OCI-LY3 (cell line): ENCODE measurements around the gene TAMALIN.

Experiments used
- H2AFZ ChIP-seq: fragments of 200-600, 300-600 bp; shearing (Covaris generic); 2 replicates; pipeline ENCODE4 v1.6.0; 2014; ENCODE audit warnings: antibody characterized with exemption, low read depth, low read length
- H3K27ac ChIP-seq: fragments of 200-600, 300-600 bp; sonication (generic); 2 replicates; pipeline ENCODE4 v1.5.1; 2014; ENCODE audit warnings: mild to moderate bottlenecking, low read length, moderate library complexity, mixed read lengths
- H3K27me3 ChIP-seq: fragments of 200-600, 300-600 bp; sonication (generic); 2 replicates; pipeline ENCODE4 v1.6.1; 2014; ENCODE audit warnings: low read depth, low read length, mixed read lengths
- H3K36me3 ChIP-seq: fragments of 200-600, 300-600 bp; sonication (generic); replicated peaks from 2 replicates; pipeline ENCODE3; 2014; ENCODE audit warnings: low read depth, low read length, mixed read lengths
- H3K4me1 ChIP-seq: fragments of 300-600, 200-600 bp; sonication (generic); 2 replicates; pipeline ENCODE4 v1.6.1; 2014; ENCODE audit warnings: low read length, mixed read lengths
- H3K4me2 ChIP-seq: fragments of 200-600, 300-600 bp; sonication (generic); 2 replicates; pipeline ENCODE4 v1.6.1; 2014; ENCODE audit warnings: low read length, mixed read lengths
- H3K4me3 ChIP-seq: fragments of 300-600, 200-600 bp; sonication (generic); 2 replicates; pipeline ENCODE4 v1.5.1; 2014; ENCODE audit warnings: antibody characterized with exemption, mild to moderate bottlenecking, low read length, moderate library complexity
- H3K79me2 ChIP-seq: fragments of 300-600, 200-600 bp; shearing (Covaris generic); 2 replicates; pipeline ENCODE4 v1.6.1; 2014; ENCODE audit warnings: mild to moderate bottlenecking, low read length, mixed read lengths
- H3K9ac ChIP-seq: fragments of 300-600, 200-600 bp; shearing (Covaris generic); 2 replicates; pipeline ENCODE4 v1.6.0; 2014; ENCODE audit warnings: mild to moderate bottlenecking, low read length, moderate library complexity
- H3K9me3 ChIP-seq: fragments of 200-600, 300-600 bp; shearing (Covaris generic); 2 replicates; pipeline ENCODE4 v1.6.1; 2014; ENCODE audit warnings: low read length, mixed read lengths; ENCODE audit not compliant: insufficient read depth
- H4K20me1 ChIP-seq: fragments of 200-600, 300-600 bp; sonication (generic); 2 replicates; pipeline ENCODE4 v1.6.1; 2016; ENCODE audit warnings: low read length, mixed read lengths; ENCODE audit not compliant: insufficient read depth
- CTCF ChIP-seq: fragments of 200-600, 300-600 bp; sonication (generic); IDR thresholded peaks from 2 replicates; pipeline ENCODE4 v1.5.1; 2014; ENCODE audit warnings: antibody characterized with exemption, low read length, low read depth
- EZH2phosphoT487 ChIP-seq: fragments of 200-600 bp; shearing (Covaris generic); IDR thresholded peaks from 2 replicates; pipeline ENCODE4 v1.6.1; 2018; ENCODE audit warnings: antibody characterized with exemption, mixed run types, low read depth

The TAMALIN gene

GRCh38 chr12:52006726-52007157, at the start of gene TAMALIN:
Gene TAMALIN (plus strand): TSS chr12:52006946. CDS start chr12:52007020, 74 bp downstream.
- H3K79me2 ChIP-seq: no peaks in the 10 kb centered on the region
- peak within 1 kb of the TSS; percentile 74 for H3K4me2 ChIP-seq
- H3K27ac ChIP-seq: peak within 1 kb of the TSS; percentile 30; the same call in 1 of the 2 replicates
- no peaks in the 10 kb centered on the region for H3K36me3 ChIP-seq
- H3K4me3 ChIP-seq: peak within 1 kb of the TSS; percentile 66
- H3K4me1 ChIP-seq: peaks cover 27% of the 10 kb centered on the region
- H2AFZ ChIP-seq: peak within 1 kb of the TSS; percentile 6
- peak within 1 kb of the TSS; percentile 38 for H3K9ac ChIP-seq
- no peaks in the 10 kb centered on the region for H3K9me3 ChIP-seq
- H4K20me1 ChIP-seq: no peaks in the 10 kb centered on the region
- TF ChIP-seq CTCF (no peak), EZH2phosphoT487 (no peak)
- peaks cover 27% of the 10 kb centered on the region for H3K27me3 ChIP-seq

- Histone ChIP-seq H3K27me3 (peaks cover 22% of the 10 kb centered on the region), H3K79me2 (no peaks in the 10 kb centered on the region), H3K9ac (no peak overlapping the region), H3K9me3 (no peaks in the 10 kb centered on the region), H3K4me3 (no peak overlapping the region), H3K4me2 (no peak overlapping the region), H3K27ac (no peak overlapping the region), H2AFZ (no peak overlapping the region), H3K4me1 (peaks cover 6% of the 10 kb centered on the region; the same call in 1 of the 2 replicates), H3K36me3 (peaks cover 1% of the 10 kb centered on the region), H4K20me1 (peaks cover 18% of the 10 kb centered on the region)
- no peak for TF ChIP-seq EZH2phosphoT487
- TF ChIP-seq CTCF: no peak
These were observed 48.2 kb upstream of the TAMALIN start for GRCh38 chr12:51958542-51958941.

DNA sequence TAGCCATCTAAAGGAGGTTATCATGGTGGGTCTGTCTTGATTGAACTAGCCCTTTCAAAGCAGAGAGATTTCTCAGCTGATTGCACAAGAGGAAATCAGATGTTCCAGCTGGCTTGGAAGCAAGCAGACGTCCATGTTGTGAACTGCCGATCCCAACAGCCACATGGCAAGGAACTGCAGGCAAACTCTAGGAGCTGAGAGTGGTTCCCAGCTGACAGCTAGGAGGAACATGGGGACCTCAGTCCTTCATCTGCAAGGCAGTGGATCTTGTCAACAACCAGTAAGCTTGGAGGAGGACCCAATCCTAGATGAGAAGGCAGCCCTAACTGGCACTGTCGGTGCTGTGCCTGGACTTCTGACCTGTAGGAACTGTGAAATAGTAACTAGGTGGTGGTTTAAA, 47.5 kb upstream of the TAMALIN start:
- no peaks in the 10 kb centered on the region for H3K9me3 ChIP-seq
- no peak overlapping the region for H3K4me3 ChIP-seq
- TF ChIP-seq CTCF: no peak
- TF ChIP-seq EZH2phosphoT487: no peak
- H3K4me2 ChIP-seq: no peak overlapping the region
- H3K27me3 ChIP-seq: peaks cover 16% of the 10 kb centered on the region
- H3K79me2 ChIP-seq: no peaks in the 10 kb centered on the region
- peaks cover 17% of the 10 kb centered on the region for H4K20me1 ChIP-seq
- H3K36me3 ChIP-seq: peaks cover 5% of the 10 kb centered on the region
- H3K4me1 ChIP-seq: peaks cover 6% of the 10 kb centered on the region; the same call in 1 of the 2 replicates
- no peak overlapping the region for H3K9ac ChIP-seq
- no peak overlapping the region for H3K27ac ChIP-seq
- H2AFZ ChIP-seq: no peak overlapping the region

DNA sequence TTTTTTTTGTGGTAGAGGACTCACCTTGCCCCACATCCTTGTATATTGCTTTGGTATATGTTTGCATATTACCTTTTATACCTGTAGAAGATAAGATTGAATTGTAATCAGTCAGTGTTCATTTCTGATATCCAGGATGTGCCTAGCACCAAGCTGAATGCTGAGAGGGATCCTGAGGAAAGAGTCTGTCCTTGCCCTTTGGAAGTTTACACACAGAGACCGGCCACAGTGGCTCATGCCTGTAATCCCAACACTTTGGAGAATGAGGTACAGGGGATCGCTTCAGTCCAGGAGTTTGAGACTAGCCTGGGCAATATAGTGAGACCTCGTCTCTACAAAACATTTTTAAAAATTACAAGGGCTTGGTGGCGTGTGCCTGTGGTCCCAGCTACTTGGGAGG, 46.8 kb upstream of the TAMALIN start:
- TF ChIP-seq EZH2phosphoT487 (no peak), CTCF (no peak)
- H4K20me1 ChIP-seq: peaks cover 23% of the 10 kb centered on the region
- H3K27me3 ChIP-seq: peaks cover 14% of the 10 kb centered on the region
- no peak overlapping the region for H3K27ac ChIP-seq
- H3K36me3 ChIP-seq: peaks cover 5% of the 10 kb centered on the region
- no peak overlapping the region for H3K4me3 ChIP-seq
- H3K4me2 ChIP-seq: no peak overlapping the region
- no peak overlapping the region for H2AFZ ChIP-seq
- no peaks in the 10 kb centered on the region for H3K9me3 ChIP-seq
- peaks cover 6% of the 10 kb centered on the region; the same call in 1 of the 2 replicates for H3K4me1 ChIP-seq
- H3K79me2 ChIP-seq: no peaks in the 10 kb centered on the region
- no peak overlapping the region for H3K9ac ChIP-seq
